ENCODE measurements around the gene KRT33A.

The KRT33A gene

DNA sequence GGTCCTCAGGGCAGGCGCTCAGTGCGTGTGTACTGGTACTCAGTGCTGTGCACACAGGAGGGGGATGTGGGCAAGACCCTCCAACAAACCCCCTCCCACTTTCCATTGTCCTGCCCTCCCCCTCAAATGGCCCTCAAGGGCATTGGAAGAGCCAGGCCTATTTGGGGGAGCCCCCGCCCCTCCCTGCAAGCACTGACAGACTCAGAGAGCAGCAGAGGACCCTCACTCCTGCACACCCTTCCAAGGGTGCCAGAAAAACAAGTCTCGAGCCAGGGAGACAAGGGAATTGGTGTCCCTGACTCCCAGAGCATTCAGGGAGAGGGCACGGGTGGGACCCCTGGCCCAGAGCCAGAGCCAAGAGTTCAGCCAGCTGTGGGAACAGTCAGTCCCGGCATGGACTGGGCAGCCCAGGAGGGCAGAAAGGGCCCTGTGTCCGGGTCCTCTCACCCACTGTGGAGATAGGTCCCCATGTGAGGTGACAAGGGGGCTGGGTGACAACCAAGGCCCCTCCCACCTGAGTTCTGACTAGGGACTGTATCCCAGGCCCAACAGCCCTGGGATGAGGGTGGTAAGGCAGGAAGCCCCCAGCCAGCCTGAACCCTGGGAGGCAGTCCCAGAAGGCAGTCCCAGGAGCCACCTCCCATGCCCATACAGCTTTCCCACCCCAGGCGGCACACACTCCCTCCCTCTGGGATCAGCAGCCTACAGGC is 23.1 kb downstream of the KRT33A start:
- no peak for DNase-seq

- no peak for DNase-seq
Observed at GRCh38 chr17:41326173-41327145, 24.2 kb downstream of the KRT33A start.

DNA sequence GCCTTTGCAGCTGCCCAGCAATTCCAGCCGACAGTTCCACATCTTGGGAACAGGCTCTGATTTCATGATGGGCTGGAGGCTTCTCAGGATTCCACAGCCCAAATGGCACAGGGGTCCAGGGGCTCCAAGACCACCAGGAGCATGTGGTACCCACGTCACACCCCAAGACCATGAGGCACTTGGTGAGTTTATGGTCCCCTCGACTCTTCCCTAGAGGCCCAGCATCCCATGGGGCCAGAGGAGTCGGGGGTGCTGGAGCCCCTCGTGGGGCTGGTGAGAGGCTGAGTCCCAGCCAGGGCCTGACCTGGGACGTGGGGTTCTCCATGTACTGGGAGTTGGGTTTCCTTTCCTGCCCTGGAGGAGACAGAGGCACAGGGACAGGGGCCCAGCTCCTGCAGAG is 25.0 kb downstream of the KRT33A start:
- no peak for DNase-seq

DNA sequence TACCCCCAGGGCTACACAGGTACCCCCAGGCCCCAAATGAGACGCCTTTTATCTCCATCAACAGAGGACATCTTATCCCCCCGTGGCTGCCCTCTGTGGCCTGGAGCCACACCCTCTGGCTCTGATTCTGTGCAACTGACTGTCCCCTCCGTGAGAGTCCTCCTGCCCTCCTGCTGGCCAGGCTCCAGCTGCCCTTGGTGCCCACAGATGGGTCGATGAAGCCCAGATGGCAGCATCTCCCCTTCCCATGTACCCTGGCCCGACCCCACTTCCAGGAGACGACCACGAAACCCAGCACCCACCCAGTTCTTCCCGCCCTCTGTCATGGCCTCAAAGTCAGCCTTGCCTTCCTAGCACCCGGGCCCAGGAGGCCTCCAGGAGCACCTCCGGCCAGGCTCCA is 25.5 kb downstream of the KRT33A start:
- DNase-seq, result no peak

- DNase-seq, result no peak
Observed at GRCh38 chr17:41324180-41325075, 26.2 kb downstream of the KRT33A start.

- DNase-seq, result no peak
Observed at GRCh38 chr17:41322903-41323895, 27.4 kb downstream of the KRT33A start.

DNA sequence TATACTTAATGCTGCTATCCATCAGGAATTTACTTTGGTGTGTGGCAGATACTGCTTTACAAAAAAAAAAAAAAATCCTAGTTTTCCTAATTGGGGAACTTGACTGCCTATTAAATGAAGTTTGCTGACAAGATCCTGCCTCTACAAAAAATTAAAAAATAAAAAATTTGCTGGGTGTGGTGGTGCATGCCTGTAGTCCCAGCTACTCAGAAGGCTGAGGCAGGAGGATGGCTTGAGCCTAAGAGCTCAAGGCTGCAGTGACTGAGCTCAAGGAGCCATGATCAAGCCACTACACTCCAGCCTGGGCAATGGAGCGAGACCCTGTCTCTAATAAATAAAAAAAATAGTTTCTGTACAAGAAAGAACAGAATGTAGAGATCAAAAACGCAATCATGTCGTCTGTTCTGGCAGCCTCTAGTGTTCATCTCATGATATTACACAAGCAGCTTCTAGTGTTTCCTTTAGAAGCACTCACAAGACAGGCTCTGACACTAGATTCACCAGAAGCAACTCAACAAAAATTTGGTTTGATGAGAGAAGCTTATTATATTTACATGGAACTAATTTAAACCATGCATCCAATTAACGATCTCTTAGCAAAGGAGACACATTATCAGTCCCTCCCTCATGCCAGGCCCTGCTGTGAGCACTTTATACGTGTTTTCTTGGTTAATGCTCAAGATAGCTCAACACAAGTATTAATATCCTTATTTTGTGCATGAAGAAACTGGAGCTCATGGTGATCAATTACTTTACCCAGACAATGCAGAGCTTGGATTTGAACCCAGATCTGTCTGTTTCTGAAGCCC is 28.3 kb downstream of the KRT33A start:
- DNase-seq, result no peak

DNA sequence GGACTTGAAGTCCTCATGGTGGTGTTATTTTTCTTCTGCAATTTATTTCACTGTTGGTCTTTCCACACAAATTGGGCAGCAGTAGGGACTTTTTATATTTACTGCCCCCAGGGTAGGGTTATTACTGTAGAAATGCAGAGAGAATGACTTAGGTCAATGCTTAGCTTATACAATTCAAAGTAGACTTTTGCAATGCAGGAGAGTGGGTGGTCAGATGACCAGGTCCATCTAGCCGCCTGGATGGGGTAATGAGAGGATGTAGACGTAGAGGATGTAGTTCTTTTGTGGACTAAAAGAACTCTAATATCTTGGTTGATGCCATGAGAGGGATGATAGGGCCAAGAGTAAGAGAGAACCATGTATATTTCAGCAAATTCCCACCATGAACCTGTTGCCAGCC is 32.4 kb downstream of the KRT33A start:
- DNase-seq, result no peak

- DNase-seq, result no peak
Observed at GRCh38 chr17:41315814-41316445, 34.7 kb downstream of the KRT33A start.

DNA sequence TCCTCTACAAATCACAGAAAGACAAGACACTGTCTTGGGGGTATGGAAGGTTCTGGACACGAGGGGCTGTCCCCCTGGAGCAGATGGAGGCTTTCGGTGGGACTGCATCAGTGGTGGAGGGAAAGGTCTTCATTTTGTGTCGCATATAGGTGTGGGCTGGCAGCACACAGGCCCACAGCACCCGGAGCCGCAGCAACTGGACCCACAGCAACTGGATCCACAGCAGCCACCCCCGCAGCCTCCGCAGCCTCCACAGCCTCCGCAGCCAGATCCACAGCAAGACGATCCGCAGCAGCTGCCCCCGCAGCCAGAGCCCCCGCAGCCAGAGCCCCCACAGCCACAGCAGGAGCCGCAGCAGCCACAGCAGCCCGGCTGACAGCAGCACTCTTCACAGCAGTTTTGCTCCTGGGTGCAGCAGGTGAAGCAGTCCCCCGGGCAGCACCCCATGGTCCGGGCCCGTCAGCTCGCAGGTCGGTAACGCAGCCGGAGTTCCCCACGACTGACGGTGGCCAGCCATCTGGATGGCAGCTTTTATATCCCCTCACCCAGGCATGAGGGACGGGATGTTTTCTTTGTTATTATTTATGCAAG is 35.3 kb downstream of the KRT33A start, which contains the start of gene KRTAP17-1:
Gene KRTAP17-1, minus strand, starts transcription at position 507 of the 591 bp plus-strand sequence. Its CDS starts 60 bp downstream, at position 447.
- no peak for DNase-seq

DNA sequence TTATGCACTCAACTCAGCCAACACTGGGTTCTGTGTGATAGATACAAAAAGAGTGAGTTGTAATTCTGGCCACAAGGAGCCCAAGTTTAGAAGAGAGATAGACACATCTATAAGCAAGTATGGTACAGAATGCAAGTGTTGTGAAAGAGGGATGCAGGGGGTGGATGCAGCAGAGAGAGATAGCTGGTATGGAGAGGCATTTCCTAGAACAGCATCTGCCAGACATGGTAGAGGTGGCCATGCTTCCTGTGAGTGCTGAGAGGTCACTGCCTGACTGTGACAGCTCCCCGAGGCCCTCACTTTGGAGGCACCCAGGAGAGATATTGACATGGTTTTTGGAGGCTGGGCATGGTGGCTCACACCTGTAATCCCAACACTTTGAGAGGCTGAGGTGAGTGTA is 39.5 kb downstream of the KRT33A start:
- DNase-seq, result no peak

GRCh38 chr17:41308918-41309359 is 41.7 kb downstream of the KRT33A start, which contains the start of gene KRTAP16-1:
TSS of gene KRTAP16-1 (minus strand) at chr17:41309309. CDS start at chr17:41309253, 56 bp downstream.
- DNase-seq, result no peak

DNA sequence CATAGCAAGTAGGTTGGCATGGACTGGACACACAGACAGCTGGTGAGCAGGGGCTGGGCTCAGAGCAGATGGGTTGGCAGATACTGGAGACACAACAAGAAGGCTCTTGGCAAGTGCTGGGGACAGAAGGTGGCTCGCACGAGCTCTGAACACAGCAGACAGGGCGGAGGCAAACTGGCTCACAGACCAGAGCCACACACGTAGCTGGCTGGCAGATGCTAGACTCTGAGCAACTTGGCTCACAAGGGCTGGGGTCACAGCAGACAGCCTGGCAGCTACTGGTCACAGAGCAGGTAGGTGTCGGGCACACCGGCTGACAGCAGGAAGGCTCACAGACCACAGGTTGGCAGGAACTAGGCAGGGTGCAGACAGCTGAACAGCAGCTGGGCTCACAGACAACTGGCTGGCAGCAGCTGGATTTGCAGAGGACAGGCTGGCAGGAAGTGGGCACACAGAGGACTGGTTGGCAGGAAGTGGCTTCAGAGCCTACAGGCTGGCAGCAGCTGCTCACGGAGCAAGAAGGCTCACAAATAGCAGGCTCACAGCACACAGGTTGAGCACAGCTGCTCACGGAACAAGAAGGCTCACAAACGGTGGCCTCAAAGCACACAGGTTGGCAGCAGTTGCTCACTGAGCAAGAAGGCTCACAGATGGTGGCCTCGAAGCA is 42.2 kb downstream of the KRT33A start:
- peak; percentile 37 for DNase-seq

- no peak for DNase-seq
Observed at GRCh38 chr17:41307647-41308046, 43.0 kb downstream of the KRT33A start.

- no peak for DNase-seq
Observed at GRCh38 chr17:41304091-41304490, 46.5 kb downstream of the KRT33A start.

GRCh38 chr17:41302981-41303380 is 47.6 kb downstream of the KRT33A start:
- no peak for DNase-seq

DNA sequence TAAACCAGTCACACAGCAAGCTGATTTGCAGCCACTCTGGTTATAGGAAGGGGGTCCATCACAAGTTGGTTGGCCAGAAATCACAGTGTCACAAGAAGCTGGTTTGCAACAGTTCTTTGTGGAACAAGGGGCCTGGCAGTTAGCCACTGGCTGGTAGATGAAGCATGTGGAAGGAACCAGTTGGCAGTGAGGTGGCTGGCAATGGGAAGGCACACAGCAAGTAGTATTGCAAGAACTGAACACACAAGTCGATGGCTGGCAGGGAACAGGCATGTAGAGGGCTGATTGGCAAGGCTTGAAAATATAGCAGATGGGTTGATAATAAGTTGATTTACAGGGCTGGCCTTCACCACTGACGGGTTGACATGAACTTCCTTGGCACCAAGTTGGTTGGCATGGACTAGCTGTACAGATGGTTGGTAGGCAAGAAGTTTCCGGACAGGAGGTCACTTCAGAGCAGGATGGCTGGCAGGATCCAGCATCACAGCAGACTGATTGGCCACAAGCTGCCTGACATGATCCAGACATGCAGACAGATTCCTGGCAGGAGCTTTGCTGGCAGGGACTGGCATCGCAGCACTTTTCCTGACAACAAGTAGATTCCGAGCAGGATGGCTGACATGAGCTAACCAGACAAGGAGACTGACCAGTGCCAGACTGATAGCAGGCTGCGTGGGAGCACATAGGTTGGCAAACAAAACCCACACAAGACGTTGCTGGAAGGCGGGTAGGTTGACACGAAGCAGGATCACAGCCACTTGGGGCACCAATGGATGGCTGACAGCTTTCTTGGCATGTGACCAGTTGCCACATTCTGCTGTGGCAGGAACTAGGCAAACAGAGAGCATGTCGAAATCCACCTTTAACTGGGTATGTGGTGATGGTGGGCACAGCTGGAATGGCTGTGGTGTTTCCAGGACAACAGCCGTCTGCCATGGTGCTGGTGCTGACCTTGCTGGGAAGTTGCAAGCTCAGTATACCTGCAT is 48.4 kb downstream of the KRT33A start, which contains the start of gene KRTAP29-1:
Gene KRTAP29-1, minus strand, starts transcription at position 936 of the 986 bp plus-strand sequence. Its CDS starts 0 bp downstream, at position 936.
- no peak for DNase-seq

Measured in NK-92 treated with Interleukin-12 subunit alpha and Interleukin-12 subunit beta, amount 100 ng/mL, for 24 hours (cell line).